ENCODE data around the gene BMPER.

The BMPER gene

DNA sequence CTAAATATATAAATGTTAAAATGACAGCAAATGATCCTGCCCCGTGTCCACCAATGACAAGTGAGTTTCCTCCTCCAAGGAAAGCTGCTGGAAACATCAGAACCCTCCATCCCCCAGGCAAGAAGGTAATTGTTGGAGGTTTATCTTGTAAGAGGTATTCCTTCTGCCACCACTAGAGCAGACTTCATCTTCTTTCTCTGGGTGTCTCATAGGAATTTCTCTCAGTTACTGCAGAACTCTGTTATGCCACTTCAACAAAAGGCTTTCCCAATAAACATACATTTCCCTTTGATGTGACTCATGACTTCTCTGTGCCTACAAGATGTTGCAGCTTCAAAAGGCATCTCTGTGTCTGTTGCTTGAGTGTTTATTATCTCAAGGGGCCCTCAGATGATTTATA, 279.1 kb downstream of the BMPER start:
- H3K27ac ChIP-seq, result no peak overlapping the region
- no peak for TF ChIP-seq ZFX (IDR thresholded peaks at IDR 0.05)
- TF ChIP-seq, protein P1, sequence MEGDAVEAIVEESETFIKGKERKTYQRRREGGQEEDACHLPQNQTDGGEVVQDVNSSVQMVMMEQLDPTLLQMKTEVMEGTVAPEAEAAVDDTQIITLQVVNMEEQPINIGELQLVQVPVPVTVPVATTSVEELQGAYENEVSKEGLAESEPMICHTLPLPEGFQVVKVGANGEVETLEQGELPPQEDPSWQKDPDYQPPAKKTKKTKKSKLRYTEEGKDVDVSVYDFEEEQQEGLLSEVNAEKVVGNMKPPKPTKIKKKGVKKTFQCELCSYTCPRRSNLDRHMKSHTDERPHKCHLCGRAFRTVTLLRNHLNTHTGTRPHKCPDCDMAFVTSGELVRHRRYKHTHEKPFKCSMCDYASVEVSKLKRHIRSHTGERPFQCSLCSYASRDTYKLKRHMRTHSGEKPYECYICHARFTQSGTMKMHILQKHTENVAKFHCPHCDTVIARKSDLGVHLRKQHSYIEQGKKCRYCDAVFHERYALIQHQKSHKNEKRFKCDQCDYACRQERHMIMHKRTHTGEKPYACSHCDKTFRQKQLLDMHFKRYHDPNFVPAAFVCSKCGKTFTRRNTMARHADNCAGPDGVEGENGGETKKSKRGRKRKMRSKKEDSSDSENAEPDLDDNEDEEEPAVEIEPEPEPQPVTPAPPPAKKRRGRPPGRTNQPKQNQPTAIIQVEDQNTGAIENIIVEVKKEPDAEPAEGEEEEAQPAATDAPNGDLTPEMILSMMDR (conservative IDR thresholded peaks at IDR 0.05), result no peak; the same call in 1 of the 2 replicates

GRCh38 chr7:34187798-34188307, 282.5 kb downstream of the BMPER start:
- TF ChIP-seq, protein P1 (conservative IDR thresholded peaks at IDR 0.05), result no peak
- no peak for TF ChIP-seq ZFX (IDR thresholded peaks at IDR 0.05)
- no peak overlapping the region for H3K27ac ChIP-seq

- no peak for TF ChIP-seq ZFX (IDR thresholded peaks at IDR 0.05)
- TF ChIP-seq, protein P1 (conservative IDR thresholded peaks at IDR 0.05), result no peak
- H3K27ac ChIP-seq, result no peak overlapping the region
These were observed 283.7 kb downstream of the BMPER start for GRCh38 chr7:34189031-34189430.

GRCh38 chr7:34190299-34190698, 285.0 kb downstream of the BMPER start:
- TF ChIP-seq, protein P1 (conservative IDR thresholded peaks at IDR 0.05), result no peak
- TF ChIP-seq ZFX (IDR thresholded peaks at IDR 0.05), result no peak
- H3K27ac ChIP-seq, result peak overlapping the region; percentile 14; the same call in 1 of the 2 replicates

DNA sequence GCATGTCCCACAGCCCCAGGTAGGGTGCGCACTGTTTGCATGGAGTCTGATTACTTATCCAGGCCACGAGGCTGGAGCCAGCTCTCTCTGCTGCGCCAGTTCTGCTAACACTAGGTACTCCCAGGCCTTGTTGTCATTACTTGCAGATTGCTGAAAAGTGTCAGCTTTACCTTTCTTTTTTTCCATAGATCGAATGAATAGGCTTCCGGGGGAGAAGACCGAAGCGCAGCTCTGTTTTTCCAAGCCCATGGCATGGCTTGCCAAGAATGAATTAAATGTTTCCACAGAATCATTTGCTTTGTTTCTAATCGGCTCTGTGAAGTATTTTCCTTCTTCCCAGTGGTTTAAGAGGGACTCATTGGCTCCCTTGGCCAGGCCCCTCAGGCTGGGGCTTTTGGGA, 285.8 kb downstream of the BMPER start:
- TF ChIP-seq, protein P1 (conservative IDR thresholded peaks at IDR 0.05), result no peak
- TF ChIP-seq ZFX (IDR thresholded peaks at IDR 0.05), result no peak
- H3K27ac ChIP-seq, result no peak overlapping the region

DNA sequence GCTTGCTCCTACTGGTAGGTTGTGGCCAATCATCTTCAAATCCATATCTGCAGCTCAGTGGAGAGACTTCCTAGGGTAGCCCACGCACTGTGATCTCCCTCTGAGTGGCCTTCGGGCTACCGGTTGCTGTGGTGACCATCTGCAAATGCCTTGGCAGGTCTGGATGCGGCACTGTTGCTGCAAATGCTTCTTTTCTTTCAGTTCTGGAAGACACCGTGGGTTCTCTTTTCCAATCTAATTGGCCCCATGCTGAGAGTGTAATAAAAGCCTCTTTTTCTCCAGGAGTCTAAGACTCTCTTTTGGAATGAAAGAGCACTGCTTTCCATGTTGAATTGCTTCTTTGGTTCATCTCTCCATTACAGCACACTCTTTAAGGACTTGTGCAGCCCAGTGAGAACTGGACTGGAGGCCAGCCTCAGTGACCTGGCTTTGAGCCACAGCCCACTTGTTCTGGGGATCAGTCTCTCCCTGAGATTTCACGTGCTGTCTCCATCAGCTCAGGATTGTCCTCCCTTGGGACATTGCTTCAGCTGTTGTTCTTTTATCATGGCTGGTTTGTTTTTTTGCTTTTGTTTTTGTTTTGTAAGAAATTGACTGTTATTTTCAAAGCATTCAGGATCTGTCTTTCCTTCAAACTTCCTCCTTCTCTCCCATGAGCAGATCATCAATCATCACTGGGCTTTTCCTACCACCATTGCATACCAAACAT, 286.6 kb downstream of the BMPER start:
- H3K27ac ChIP-seq, result no peak overlapping the region
- no peak for TF ChIP-seq ZFX (IDR thresholded peaks at IDR 0.05)
- TF ChIP-seq, protein P1 (conservative IDR thresholded peaks at IDR 0.05), result no peak

- no peak overlapping the region for H3K27ac ChIP-seq
- no peak for TF ChIP-seq ZFX (IDR thresholded peaks at IDR 0.05)
- TF ChIP-seq, protein P1 (conservative IDR thresholded peaks at IDR 0.05), result no peak
These were observed 287.6 kb downstream of the BMPER start for GRCh38 chr7:34192906-34193305.
